Measurements from ENCODE around the gene LSM8.

Gene LSM8

GRCh38 chr7:118148930-118149329, 35.0 kb upstream of the LSM8 start:
- Histone ChIP-seq H3K27me3 (ENCODE audit: insufficient read depth, poor library complexity, severe bottlenecking) (no peaks in the 10 kb centered on the region), H3K27ac (replicated peaks) (no peak overlapping the region), H3K4me3 (replicated peaks; ENCODE audit: insufficient read depth, low read length) (no peak overlapping the region)
- no peak for DNase-seq (ENCODE audit: low read depth in 1 of 2, low spot score in 1 of 2)
- TF ChIP-seq CTCF (IDR thresholded peaks at IDR 0.05; ENCODE audit: insufficient read depth, low read length) (no peak), POLR2AphosphoS5 (IDR thresholded peaks at IDR 0.05; ENCODE audit: low read depth) (no peak), GABPA (IDR thresholded peaks at IDR 0.05; ENCODE audit: low read depth) (no peak), SPI1 (IDR thresholded peaks at IDR 0.05; ENCODE audit: borderline replicate concordance, low read depth) (no peak), REST (IDR thresholded peaks at IDR 0.05; ENCODE audit: insufficient replicate concordance, low read depth) (no peak)

DNA sequence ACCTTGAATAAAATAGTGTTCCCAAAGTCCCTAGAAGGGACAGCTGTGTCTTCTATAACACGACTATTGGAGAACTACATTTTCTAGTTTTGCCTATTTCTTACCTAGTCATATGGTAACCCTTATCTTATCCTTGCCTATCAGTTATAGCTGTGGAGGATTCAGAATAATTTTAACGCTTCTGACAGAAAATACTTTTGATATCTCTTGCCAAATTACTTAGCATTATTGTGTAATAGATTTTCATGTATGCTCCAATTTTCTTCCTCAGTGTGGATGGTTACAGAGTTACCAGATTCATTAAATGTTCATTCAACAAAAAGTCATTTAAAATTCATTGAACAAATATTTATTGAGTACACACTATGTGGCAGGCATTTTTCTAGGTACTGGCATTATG, 34.6 kb upstream of the LSM8 start:
- H3K4me3 ChIP-seq (replicated peaks; ENCODE audit: insufficient read depth, low read length) = no peak overlapping the region
- no peak for TF ChIP-seq POLR2AphosphoS5 (IDR thresholded peaks at IDR 0.05; ENCODE audit: low read depth)
- no peak for TF ChIP-seq GABPA (IDR thresholded peaks at IDR 0.05; ENCODE audit: low read depth)
- TF ChIP-seq REST (IDR thresholded peaks at IDR 0.05; ENCODE audit: insufficient replicate concordance, low read depth) = no peak
- TF ChIP-seq SPI1 (IDR thresholded peaks at IDR 0.05; ENCODE audit: borderline replicate concordance, low read depth) = no peak
- no peak for TF ChIP-seq CTCF (IDR thresholded peaks at IDR 0.05; ENCODE audit: insufficient read depth, low read length)
- no peak for DNase-seq (ENCODE audit: low read depth in 1 of 2, low spot score in 1 of 2)
- H3K27me3 ChIP-seq (ENCODE audit: insufficient read depth, poor library complexity, severe bottlenecking) = no peaks in the 10 kb centered on the region
- no peak overlapping the region for H3K27ac ChIP-seq (replicated peaks)

- no peak for DNase-seq (ENCODE audit: low read depth in 1 of 2, low spot score in 1 of 2)
- no peak overlapping the region for H3K27ac ChIP-seq (replicated peaks)
These were observed 32.3 kb upstream of the LSM8 start for GRCh38 chr7:118151671-118152070.

More at GRCh38 chr7:118151671-118152070, 32.3 kb upstream of the LSM8 start:
- H3K27me3 ChIP-seq (ENCODE audit: insufficient read depth, poor library complexity, severe bottlenecking) = no peaks in the 10 kb centered on the region
- no peak overlapping the region for H3K4me3 ChIP-seq (replicated peaks; ENCODE audit: insufficient read depth, low read length)
- TF ChIP-seq POLR2AphosphoS5 (IDR thresholded peaks at IDR 0.05; ENCODE audit: low read depth) = no peak
- no peak for TF ChIP-seq GABPA (IDR thresholded peaks at IDR 0.05; ENCODE audit: low read depth)
- TF ChIP-seq REST (IDR thresholded peaks at IDR 0.05; ENCODE audit: insufficient replicate concordance, low read depth) = no peak
- no peak for TF ChIP-seq SPI1 (IDR thresholded peaks at IDR 0.05; ENCODE audit: borderline replicate concordance, low read depth)
- no peak for TF ChIP-seq CTCF (IDR thresholded peaks at IDR 0.05; ENCODE audit: insufficient read depth, low read length)
